SK-N-MC (cell line): Measurements from ENCODE around the gene METTL6.

Experiments used
- EZH2 ChIP-seq: fragments of 200-600 bp; sonication (generic); IDR thresholded peaks from one replicate; pipeline ENCODE4 v1.6.1; 2017; ENCODE audit warnings: antibody characterized with exemption
- POLR2AphosphoS5 ChIP-seq: IDR thresholded peaks from 2 replicates; pipeline ENCODE4 v1.6.1; 2012; ENCODE audit warnings: mild to moderate bottlenecking, low read depth, low read length, borderline replicate concordance

- TF ChIP-seq EZH2 (no peak), POLR2AphosphoS5 (no peak)
Observed at GRCh38 chr3:15476378-15476777, 49.0 kb upstream of the METTL6 start.
